Stimulated activated CD4-positive, alpha-beta T cell treated with anti-CD3 and anti-CD28 coated beads, Interleukin-2, amount 100 ng/mL, for 48 hours (primary cell): ENCODE measurements around the gene CLEC2L.
"Not testable (repeated sequence)": the region's sequence is repeated elsewhere in the genome, so short reads cannot be mapped to it uniquely, and the experiment has no call there.

Experiments used
- DNase-seq, 2 donors: peaks; one replicate each; pipeline ENCODE4 v3.0.0-alpha.2; 2020

The CLEC2L gene

GRCh38 chr7:139523968-139524815 lies 707 bp downstream of the CLEC2L start:
- no peak for DNase-seq

- no peak for DNase-seq
Observed at GRCh38 chr7:139525239-139525638, 1.8 kb downstream of the CLEC2L start.

- no peak for DNase-seq
Observed at GRCh38 chr7:139525750-139526149, 2.3 kb downstream of the CLEC2L start.

- DNase-seq = no peak
Observed at GRCh38 chr7:139526578-139527544, 3.4 kb downstream of the CLEC2L start.

- no peak for DNase-seq
Observed at GRCh38 chr7:139531094-139531493, 7.6 kb downstream of the CLEC2L start.

GRCh38 chr7:139532636-139533155 lies 9.2 kb downstream of the CLEC2L start:
- no peak for DNase-seq

GRCh38 chr7:139534096-139534495 lies 10.6 kb downstream of the CLEC2L start:
- DNase-seq = no peak

GRCh38 chr7:139534966-139535651 lies 11.6 kb downstream of the CLEC2L start:
- DNase-seq = no peak

- DNase-seq = no peak
Observed at GRCh38 chr7:139536152-139536551, 12.7 kb downstream of the CLEC2L start.

- DNase-seq = no peak
Observed at GRCh38 chr7:139538881-139539635, 15.6 kb downstream of the CLEC2L start.

GRCh38 chr7:139540203-139540602 lies 16.7 kb downstream of the CLEC2L start:
- DNase-seq = no peak

- DNase-seq = no peak
Observed at GRCh38 chr7:139541600-139542307, 18.3 kb downstream of the CLEC2L start.

GRCh38 chr7:139542308-139543151 lies 19.0 kb downstream of the CLEC2L start:
- no peak for DNase-seq

- DNase-seq = no peak
Observed at GRCh38 chr7:139543801-139544603, 20.5 kb downstream of the CLEC2L start.

GRCh38 chr7:139544645-139545044 lies 21.2 kb downstream of the CLEC2L start:
- no peak for DNase-seq

- DNase-seq = no peak
Observed at GRCh38 chr7:139548302-139549028, 25.0 kb downstream of the CLEC2L start.

GRCh38 chr7:139553991-139554700 lies 30.7 kb downstream of the CLEC2L start:
- not testable (repeated sequence) for DNase-seq
